Measurements from ENCODE around the gene POMGNT2. TPM values are rescaled to one million over a fixed set of nuclear protein-coding genes. Genes with fewer than 3 reads are reported as not detected.
"Not testable (repeated sequence)": the region's sequence is repeated elsewhere in the genome, so short reads cannot be mapped to it uniquely, and the experiment has no call there.

The POMGNT2 gene
- total and polyA plus RNA-seq, 9 donors = 12.0 to 51.7 (median 36.0) TPM

GRCh38 chr3:43053291-43053690 is 52.6 kb downstream of the POMGNT2 start:
- Histone ChIP-seq H3K27ac (peak overlapping the region in 1 of 2 donors; percentile 16), H3K4me1 (ENCODE audit: insufficient read depth) (peaks cover 2% of the 10 kb centered on the region), H3K27me3 (no peaks in the 10 kb centered on the region), H3K9me3 (no peaks in the 10 kb centered on the region), H3K36me3 (no peaks in the 10 kb centered on the region), H3K4me3 (no peak overlapping the region)
- TF ChIP-seq EP300 (IDR thresholded peaks at IDR 0.05) = no peak
- TF ChIP-seq POLR2A (IDR thresholded peaks at IDR 0.05) = no peak
- no peak for TF ChIP-seq CTCF (IDR thresholded peaks at IDR 0.05)
- DNase-seq = no peak
- intact Hi-C loops (cut with DNase I) = no loop called here
- WGBS, 3 donors = 95 to 97% (median 97%) methylated on average over 12 of the region's 12 CpGs

GRCh38 chr3:43048470-43048869 is 57.4 kb downstream of the POMGNT2 start:
- Histone ChIP-seq H3K36me3 (no peaks in the 10 kb centered on the region), H3K27ac (no peak overlapping the region), H3K27me3 (no peaks in the 10 kb centered on the region), H3K4me1 (ENCODE audit: insufficient read depth) (no peaks in the 10 kb centered on the region), H3K4me3 (no peak overlapping the region), H3K9me3 (no peaks in the 10 kb centered on the region)
- TF ChIP-seq POLR2A (IDR thresholded peaks at IDR 0.05) = no peak
- TF ChIP-seq CTCF (IDR thresholded peaks at IDR 0.05) = no peak
- TF ChIP-seq EP300 (IDR thresholded peaks at IDR 0.05) = no peak
- no peak for DNase-seq
- intact Hi-C loops (cut with DNase I) = no loop called here

GRCh38 chr3:43046583-43046982 is 59.3 kb downstream of the POMGNT2 start:
- H3K4me1 ChIP-seq (ENCODE audit: insufficient read depth) = peaks cover 3% of the 10 kb centered on the region
- no peak for DNase-seq
- H3K4me3 ChIP-seq = no peak overlapping the region
- intact Hi-C loops (cut with DNase I) = no loop called here
- no peak overlapping the region for H3K27ac ChIP-seq
- no peaks in the 10 kb centered on the region for H3K36me3 ChIP-seq
- H3K27me3 ChIP-seq = no peaks in the 10 kb centered on the region
- TF ChIP-seq POLR2A (IDR thresholded peaks at IDR 0.05) = no peak
- TF ChIP-seq EP300 (IDR thresholded peaks at IDR 0.05) = no peak
- no peak for TF ChIP-seq CTCF (IDR thresholded peaks at IDR 0.05)
- WGBS, 3 donors = 50 to 92% (median 58%) methylated on average over 1 of the region's 1 CpG
- H3K9me3 ChIP-seq = no peaks in the 10 kb centered on the region

DNA sequence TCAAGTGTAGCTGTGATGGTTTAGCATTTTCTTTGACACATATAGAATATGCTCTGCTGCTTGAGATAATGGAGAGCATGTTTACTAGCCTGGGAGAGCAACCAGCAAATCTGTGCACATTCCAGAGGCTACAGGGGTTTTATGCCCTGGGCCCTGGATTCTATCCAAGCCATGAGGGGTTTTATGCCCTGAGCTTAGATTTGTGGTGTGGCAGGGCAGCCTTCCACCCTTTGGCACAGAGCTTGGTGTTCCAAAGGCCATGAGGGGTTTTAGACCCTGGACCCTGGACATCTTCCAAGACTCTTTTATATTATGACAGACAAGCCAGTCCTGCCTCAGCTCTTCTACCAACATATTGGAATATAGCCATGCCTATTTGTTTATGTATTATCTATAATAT is 60.8 kb downstream of the POMGNT2 start:
- intact Hi-C loops (cut with DNase I) = not testable (repeated sequence)

GRCh38 chr3:43043793-43044192 is 62.1 kb downstream of the POMGNT2 start:
- Histone ChIP-seq H3K27ac (no peak overlapping the region), H3K27me3 (no peaks in the 10 kb centered on the region), H3K4me3 (no peak overlapping the region), H3K9me3 (no peaks in the 10 kb centered on the region), H3K4me1 (ENCODE audit: insufficient read depth) (peaks cover 3% of the 10 kb centered on the region), H3K36me3 (no peaks in the 10 kb centered on the region)
- 85 to 87% (median 86%) methylated on average over 2 of the region's 2 CpGs for WGBS, 3 donors
- intact Hi-C loops (cut with DNase I) = no loop called here
- no peak for DNase-seq
- no peak for TF ChIP-seq EP300 (IDR thresholded peaks at IDR 0.05)
- TF ChIP-seq POLR2A (IDR thresholded peaks at IDR 0.05) = no peak
- TF ChIP-seq CTCF (IDR thresholded peaks at IDR 0.05) = no peak

More for the DNA sequence above, 60.8 kb downstream of the POMGNT2 start:
- H3K9me3 ChIP-seq; H3K27ac ChIP-seq; DNase-seq; H3K4me1 ChIP-seq (ENCODE audit: insufficient read depth); H3K4me3 ChIP-seq; H3K36me3 ChIP-seq; H3K27me3 ChIP-seq: not testable (repeated sequence)

Data from ovary (tissue), 9 donors.